Fibroblast of upper back skin (primary cell): ENCODE results near the gene UTY.

Experiments
- DNase-seq: peaks from one replicate; pipeline ENCODE4 v3.0.0-alpha.2; 2013

The UTY gene

DNA sequence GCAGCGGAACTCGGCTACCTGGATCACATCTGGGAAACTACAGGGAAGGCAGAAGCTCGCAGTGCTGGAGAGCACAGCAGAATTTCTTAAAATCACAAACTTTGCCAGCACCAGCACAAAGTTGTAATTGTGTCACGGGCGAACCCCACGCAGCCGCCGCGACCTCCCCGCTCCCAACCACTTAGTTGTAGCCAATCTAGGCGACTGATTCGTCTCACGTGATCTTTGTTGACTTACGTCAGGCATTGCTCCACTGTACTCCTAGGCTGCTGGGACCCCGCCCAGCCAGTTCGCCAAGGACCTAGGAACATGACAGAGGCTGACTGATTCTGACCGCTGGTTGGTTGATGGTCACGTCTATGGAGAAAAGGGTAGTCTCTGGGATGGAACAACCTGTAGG is at the start of gene UTY:
Gene UTY, minus strand, starts transcription at position 206 of the 400 bp plus-strand sequence. CDS start 368 bp downstream, outside the sequence.
- peak; percentile 89 for DNase-seq

DNA sequence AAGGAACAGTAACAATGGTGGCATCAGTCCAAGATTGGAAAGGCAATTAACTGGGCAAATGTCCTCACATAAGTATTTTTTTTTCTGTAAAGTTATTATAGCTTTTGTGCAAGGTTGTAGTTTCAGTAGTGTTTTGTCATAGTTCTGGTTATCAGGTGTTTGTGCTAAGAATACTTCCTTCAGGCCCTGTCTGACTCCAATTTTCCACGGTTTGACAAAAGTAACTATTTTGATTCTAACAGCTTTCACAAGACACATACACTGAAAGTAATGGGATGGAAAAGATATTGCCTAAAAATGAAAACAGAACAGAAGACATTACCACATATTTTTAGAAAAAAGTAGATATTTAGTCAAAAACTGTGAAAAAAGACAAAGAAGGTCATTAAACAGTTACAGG is 40.6 kb upstream of the UTY start:
- DNase-seq = no peak

DNA sequence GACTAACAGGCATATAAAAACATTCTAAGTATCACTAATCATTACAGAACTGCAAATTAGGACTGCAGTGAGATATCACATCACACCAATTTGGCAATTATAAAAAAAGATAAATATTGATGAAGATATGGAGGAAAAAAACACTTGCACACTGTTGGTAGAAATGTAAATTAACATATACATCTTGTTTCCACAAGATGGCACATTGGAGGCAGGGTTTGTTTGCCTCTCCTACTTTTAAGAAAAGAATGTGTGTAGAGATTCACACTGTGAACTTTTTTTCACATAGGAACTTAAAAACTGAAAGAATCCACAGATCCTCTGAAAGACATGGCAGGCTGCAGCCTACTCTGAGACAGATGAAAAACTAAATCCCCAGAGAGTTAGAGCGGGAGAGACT is 21.4 kb upstream of the UTY start:
- peak; percentile 3 for DNase-seq

DNA sequence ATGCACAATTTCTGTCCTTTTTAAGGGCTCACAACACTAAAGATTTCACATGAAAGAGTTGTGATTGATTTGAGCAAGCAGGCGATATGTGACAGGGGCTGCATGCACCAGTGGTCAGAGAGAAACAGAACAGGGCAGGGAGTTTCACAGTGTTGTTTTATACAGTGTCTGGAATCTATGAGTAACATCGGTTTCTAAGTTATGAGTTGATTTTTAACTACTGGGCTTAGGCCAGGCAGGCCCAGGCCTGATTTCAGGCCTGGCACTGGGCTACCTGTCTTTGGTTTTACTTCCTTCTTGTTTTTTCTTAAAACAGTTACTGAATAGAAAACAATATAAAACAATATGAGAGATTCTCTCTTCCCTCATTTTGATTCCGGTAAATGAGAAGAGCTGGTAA is 13.9 kb upstream of the UTY start:
- no peak for DNase-seq

DNA sequence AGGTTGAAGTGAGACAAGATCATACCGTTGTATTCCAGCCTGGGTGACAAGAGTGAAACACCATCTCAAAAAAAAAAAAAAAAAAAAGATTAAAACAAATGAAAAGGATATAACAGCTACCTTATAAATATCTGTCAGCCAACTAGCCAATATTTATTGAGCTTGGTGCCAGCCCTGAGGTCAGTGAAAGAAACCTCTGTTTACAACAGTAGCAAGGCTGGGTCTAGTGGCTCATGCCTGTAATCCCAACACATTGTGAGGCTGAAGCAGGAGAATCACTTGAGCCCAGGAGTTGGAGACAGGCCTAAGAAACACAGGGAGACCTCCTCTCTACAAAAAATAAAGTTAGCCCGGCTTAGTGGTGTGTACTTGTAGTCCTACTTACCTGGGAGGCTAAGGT is 12.6 kb upstream of the UTY start:
- DNase-seq = no peak

DNA sequence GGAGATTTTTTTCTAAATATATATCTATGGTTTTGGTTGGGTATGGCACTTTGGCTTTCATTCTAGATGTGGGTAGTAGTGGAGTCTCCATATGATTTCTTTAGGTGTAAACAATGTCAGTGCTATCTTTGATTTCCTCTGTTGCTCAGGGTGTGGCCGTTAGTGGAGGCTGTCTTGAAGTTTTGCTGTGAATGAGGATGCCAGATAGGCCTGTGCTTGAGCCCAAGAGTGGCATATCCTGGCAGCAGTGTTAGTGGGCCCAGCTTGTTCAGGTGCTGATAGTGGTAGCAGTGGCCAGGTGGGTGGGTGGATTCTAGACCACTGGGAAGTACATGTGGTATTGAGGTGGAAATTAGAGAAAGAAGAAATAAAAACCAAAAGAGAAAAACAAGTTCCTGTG is 8.9 kb upstream of the UTY start:
- DNase-seq = no peak

DNA sequence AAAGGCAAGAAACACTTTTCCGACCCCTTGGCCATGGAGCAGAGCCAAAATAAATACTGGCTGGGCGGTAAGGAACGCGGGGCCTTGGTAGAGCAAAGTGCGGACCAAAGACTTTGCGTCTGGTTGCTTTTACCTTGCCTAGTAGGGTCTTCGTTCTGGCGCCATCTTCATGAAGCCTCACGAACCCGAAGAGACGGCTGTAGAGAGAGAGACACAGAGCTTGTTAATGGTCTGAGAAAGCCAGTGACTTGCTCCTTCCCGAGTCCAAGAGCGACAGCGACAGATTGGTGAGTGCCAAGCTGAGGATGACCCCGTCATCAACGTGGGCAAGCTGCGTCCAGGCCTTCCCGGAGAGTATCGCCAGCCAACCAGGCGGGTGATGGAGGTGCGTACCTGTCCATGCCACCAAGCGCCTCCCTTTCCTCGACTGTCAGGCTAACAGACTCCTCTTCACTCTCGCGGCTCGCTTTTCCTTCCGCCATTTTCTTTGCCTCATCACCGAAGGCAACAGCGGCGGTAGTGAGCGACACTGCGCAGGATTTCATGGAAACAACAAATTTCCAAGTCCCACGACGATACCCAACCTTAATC is 617 bp downstream of the UTY start:
- DNase-seq = peak; percentile 31

DNA sequence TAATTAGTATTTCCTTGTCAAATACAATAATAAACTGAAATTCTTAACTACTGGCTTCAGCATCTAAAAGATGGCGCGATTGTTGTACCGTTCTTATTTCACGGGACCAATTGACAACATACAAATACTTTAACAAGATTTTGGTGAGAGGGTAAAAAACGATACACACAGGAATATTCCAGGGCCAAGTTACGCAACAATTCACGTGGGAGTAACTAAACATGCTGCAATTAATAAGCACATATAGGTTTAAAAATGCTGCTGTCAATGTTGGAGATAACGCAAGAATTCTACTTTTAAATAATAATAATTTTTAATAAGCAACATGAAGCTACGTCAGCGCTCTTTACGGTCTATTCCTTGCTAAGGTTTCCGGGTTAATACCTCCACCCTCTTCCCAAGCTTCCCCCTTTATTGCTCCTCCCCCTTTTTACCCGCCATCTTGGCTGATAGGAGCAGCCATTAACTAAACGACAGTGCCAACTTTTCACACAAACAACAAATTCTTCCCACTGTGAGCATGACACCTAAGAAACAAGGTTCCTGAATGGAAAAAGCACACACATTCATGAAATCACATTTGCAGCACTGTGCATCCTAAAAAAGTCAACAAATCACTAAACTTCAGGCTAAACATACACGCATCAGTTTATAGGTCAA is 1.6 kb downstream of the UTY start:
- peak; percentile 60 for DNase-seq

DNA sequence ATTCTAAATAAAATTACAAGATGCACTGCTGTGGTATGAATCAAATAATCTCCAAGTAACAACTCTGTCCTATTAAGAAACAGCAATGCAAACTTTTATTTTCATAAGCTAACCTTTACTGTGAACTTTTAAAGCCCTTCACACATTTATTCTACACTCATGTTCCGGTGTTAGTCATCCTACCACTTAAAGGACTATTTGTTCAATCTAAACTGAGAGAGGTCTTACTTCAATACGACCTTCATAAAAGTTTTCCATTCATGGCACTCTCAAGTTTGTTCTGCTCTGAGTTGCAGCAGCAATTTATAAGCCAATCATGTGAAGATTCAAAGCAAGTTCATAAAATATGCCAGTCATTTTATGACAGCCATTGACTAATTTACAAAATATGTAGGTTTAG is 4.8 kb downstream of the UTY start:
- DNase-seq = no peak

DNA sequence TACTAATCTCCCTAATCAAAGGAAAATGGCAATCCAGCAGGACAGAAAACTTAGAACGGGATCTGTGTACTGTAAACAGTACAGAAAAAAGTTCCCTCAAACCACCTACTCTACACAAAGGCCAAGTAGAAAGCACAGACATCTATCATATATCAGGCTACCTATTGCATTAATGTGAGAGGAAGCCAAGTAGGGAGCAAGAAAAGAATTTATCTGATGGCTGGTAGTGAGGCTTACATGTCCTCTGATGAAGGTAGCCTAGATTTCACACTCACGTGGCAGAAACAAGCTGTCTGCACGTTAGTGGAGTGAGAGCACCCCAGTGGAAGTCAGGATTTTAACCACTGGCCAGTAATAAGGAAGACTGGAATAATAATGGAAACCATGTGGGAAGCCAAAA is 28.3 kb downstream of the UTY start:
- DNase-seq = no peak

DNA sequence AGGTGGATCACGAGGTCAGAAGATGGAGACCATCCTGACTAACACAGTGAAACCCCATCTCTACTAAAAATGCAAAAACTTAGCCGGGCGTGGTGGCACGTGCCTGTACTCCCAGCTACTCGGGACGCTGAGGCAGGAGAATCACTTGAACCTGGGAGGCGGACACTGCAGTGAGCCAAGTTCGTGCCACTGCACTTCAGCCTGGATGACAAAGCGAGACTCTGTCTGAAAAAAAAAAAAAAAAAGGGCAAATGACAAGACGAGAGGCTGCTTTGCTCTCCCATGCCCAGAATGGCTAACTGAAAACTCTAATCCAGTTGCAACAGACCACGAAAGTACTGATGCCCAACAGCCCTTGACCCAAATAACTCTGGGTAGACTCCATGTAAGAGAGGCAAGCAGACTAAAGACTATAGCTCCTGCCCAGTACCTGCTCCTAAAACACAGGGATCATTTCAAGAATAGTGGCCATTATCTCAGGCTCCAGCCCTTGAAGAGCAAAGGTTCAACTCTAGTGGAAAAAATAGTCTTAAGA is 29.2 kb downstream of the UTY start:
- no peak for DNase-seq

DNA sequence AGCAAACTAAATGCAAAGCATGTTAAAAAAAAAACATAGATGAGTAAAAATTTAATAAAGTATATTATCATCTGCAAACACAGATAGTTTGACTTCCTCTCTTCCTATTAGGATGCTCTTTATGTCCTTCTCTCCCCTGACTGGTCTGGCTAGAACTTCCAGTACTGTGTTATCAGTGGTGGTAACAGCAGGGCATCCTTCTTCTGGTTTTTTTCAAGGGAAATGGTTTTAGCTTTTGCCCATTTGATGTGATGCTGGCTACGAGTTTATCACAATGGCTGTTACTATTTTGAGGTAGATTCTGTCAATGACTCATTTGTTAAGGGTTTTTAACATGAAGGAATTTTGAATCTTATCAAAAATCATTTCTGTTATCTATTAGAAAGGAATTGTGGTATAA is 34.3 kb downstream of the UTY start:
- no peak for DNase-seq

DNA sequence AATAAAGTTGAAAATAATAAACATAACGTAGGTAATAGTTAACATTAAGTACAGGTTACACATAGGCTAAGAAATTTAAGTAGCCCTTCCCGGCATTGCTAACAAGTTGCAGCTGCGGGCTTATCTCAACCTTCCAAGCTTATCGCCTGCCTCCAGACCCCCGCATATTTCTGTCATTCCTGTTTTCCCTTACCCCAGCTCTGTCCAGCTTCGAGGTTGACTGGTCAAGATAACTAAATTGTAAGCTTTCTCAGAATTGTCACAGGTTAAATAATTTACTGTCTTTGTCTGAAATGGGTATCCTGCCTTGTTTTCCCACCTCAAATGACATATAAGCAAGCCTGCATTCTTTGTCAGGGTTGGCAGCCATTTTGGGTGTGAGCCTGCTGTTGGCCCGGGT is 36.7 kb downstream of the UTY start:
- DNase-seq = no peak

DNA sequence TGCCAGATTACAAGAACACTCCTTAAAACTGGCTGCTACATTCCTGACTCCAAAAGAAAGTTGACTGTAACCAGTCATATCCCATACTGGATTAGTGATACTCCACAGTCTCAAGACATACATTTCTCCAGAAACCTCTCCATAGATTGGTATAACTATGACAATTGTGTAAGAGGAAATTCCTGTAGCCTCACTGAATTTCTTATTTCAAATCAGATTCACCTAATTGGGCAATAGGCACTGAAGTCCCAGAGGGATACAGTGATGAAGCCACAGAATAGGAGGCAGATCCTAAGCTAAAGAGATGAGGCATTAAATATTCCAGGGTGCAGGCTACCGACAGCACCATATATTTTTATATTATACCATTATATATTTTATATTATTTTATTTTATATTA is 39.0 kb downstream of the UTY start:
- peak; percentile 16 for DNase-seq

DNA sequence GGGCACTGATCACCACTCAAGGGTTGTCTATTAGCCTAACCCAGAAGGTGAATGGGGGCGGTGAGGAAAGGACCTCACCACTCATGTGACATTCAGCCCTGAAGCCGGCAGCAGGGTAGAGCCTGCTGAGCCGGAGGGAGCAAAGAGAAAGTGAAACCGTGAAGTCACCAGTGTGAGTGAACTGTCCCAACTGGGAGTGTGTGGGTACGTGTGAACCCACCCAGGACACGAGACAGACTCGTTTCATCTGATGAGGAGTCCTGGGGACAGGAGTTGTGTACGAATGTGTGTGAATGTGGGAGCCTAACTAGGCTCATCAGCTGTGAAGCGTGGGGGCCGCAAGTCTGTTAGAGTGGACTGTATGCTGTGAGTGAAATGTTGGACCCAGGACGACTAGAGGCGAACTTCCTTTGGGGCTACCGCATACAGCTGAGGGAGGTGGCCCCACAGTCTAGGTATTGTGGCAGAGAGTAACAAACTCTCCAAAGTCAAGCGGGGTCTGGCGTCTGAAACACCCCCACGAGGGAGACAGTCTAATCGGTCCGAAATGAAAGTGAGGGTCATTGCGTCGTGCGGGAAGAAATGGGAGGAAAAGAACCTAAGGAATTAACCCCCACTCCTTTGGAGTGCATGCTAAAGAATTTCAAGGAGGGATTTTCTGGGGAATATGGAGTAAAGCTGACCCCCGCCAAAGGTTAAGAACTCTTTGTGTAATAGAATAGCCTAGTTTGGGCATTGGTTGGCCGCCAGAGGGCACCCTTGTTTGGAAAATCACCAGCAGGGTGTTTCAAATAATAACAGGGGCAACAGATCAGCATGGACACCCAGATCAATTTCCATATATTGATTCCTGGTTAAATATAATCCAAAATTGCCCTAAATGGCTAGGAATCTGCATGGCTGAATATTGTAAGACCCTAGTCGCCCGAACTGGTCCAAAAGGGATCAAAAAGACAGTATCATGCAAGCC is 43.6 kb downstream of the UTY start:
- DNase-seq = no peak

DNA sequence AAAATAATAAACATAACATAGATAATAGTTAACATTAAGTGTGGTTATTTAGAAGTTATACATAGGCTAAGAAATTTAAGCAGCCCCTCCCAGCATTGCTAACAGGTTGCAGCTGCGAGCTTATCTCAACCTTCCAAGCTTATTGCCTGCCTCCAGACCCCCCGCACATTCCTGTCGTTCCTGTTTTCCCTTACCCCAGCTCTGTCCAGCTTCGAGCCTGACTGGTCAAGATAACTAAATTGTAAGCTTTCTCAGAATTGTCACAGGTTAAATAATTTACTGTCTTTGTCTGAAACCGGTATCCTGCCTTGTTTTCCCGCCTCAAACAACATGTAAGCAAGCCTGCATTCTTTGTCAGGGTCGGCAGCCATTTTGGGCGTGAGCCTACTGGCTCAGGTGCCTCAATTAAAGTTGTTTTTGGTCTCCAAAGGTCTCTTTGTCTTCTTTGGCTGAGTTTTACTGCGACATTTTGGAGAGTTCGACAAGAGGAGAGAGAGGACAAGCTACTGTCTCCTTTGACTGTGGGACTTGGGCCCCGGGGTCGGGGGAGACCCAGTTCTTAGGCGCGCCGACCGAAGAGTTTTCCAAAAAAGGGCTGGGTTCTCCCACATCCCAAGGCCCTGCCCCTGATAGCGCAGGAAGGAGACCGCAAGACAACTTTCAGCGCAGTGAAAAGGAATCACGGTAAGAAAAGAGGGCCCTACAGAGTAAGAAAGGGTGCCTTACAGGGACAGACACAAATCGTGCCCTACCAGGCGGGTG is 44.4 kb downstream of the UTY start:
- DNase-seq = no peak

DNA sequence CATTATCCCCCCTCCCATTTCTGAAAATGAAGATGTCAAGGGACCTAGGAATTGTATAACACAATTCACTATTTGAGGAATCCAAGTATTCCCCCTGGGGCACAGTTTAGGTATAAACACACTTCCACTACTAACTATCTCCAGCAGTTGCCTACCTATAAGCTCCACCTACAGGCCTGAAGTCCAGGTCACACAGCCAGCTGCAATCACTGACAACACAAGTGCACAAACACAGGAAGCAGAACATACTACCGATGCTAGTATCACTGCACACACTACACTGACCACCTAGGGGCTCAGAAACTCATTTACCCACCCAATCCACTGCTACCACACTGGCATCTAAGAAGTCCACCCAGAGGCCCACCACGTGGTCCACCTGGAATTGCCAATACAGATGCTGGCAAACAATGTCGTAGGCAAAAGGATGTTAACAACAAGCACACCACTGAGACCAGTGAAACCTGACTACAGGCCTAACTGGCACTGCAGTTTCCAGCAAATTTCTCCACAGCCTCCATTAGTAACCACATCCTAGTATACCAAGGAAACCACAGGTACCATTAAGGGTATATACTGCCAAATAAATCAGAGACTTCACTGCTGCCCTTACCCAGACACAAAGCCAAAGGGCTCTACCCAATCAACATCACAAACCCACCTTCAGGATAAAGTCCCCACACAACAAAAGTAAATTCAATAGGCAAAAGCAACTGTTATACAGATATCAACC is 47.4 kb downstream of the UTY start:
- no peak for DNase-seq

DNA sequence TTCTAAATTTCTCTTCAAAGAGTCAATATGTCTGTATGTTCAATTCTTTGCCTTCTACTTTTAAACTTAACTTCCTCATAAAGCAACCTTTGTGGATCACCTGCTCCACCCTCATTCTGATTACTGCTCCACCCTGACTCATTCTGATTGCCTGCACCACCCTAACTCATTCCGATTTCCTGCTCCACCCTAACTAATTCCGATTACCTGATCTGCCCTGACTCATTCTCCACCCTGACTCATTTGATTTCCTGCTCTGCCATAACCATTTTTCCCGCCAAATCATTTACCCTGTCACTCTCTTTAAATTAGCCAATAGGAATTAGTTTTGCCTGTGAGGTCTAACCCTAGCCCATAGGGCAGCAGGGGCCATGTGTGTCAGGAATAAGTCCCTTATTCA is 50.3 kb downstream of the UTY start:
- no peak for DNase-seq

DNA sequence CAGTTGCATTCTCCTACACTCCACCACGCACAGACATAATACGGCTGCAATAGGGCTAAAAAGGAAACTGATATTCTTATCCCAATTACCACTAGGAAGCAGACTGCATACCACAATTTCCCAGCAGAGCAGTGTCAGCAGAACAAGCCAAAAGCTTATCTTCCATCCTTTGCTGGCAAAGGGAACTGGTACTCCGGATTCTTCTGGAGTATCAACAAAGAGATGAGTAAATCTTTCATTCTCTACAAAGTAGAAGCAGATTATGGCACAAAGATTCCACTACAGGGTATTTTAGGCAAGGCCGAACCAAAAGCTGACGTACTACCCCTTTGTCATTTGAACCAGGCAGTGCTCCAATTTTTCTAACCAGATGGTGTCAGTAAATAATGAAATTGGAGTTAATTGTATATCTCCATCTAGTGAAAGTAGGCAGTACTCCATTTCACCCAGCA is 56.5 kb downstream of the UTY start:
- DNase-seq = peak; percentile 22

DNA sequence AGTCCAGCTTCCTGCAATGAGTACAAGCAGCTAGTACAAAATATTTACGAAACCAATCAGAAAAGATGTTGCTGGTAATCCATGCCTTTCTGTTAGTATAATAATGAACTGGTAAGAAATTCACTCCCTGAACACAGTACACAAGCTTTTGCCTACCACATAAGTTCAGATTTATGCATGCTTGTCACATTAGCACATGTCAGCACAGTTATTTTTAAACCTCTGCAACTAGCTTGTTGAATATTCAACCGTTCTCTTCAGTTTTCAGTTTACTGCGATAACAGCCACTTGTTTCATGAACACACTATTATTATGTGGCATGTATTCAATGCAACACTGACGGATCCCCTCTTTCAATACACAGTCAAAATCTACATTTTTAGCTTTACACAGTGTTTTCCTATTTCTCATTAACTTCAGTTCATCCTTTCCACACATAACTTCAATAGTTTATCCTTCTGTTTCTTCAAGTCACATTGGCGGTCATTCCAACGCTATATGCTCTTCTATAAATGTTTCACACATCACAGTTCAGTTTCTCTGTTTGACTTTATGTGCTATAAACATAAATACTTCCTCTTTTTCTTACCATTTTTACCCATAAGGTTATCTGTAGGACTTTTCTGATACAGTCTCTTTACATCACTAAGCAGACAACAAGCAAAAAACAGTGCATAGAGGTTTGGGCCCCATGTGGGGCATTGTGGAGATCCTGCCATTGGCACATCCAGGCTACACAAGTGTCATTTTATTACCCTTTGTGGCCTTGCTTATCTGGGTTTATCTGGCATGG is 62.8 kb downstream of the UTY start:
- no peak for DNase-seq

DNA sequence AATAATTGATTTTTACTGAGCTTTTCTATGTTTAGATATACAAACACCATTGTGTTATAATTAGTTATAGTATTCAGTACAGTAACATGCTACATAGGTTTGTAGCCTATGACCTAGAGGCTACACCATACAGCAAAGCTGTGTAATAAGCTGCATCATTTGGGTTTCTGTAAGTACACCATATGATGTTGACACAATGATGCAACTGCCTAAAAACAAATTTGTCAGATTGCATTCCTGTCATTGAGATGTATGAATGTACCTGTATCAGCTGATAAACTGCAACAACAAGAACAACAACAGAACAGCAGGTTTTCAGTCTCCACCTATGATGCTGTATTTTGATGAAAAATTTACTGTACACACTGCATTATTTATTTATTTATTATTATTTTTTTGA is 64.3 kb downstream of the UTY start:
- no peak for DNase-seq
